NCI-H748 (cell line): ENCODE measurements around the gene LRRC1.

Source experiments
- DNase-seq: peaks from one replicate; lab custom pipeline; 2025; ENCODE audit not compliant: unreplicated experiment; lab: John Stamatoyannopoulos, UW

LRRC1 gene

GRCh38 chr6:53813801-53814200 is 19.0 kb downstream of the LRRC1 start:
- no peak for DNase-seq

DNA sequence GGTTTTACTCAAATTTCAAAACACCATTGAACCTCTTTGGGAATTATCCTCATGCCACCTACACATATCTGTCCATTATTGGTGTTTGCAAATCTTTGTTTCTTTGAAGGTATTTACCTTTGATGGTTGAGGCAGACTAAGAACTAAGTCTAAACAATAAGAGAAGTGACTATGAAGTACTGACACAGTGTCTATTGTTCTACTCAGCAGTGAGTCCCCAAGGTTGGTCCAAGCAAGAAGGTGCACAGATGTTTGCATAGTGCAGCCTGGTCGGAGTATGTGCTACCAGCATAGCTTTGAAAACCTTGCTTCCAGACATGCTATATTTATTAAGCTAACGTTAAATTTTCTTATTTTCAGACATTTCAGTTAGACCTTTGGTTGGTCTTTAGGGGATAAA is 19.5 kb downstream of the LRRC1 start:
- no peak for DNase-seq

GRCh38 chr6:53815381-53816119 is 20.7 kb downstream of the LRRC1 start:
- DNase-seq: no peak

- DNase-seq: no peak
Observed at GRCh38 chr6:53818858-53819609, 24.2 kb downstream of the LRRC1 start.

DNA sequence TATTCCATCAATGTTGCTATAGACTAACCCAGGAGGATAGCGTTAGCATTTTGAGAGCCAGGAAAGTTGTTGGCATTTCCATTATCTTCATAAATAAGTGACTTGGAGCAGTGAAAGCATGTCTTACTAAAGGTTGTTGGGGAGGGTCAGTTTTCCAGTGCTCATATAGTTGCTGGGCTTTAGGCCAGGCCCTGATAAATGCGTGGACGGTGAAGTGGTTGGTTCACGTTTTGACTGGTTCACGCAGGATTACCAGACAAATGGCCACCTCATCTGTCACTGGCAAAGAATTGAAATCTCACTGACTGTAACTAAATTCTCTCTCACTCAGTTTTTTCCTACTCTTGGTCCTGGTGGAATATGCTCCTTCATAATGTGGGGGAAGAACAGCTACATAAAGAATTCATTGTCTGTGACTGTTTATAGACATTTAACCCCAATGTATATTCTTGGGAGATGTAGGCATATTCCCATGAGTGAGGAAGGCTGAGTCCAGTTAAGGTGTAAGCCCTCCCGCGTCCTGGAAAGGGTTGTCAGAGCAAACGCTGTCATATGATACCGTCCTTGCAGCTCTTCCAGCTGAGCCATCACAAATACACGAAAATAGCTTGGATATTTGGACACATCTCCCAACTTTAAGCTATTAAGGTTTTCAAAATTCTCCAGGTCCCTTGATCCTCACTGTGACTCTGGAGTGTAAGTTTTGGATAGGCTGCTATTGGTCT is 27.8 kb downstream of the LRRC1 start:
- DNase-seq: no peak

GRCh38 chr6:53824714-53825113 is 29.9 kb downstream of the LRRC1 start:
- DNase-seq: no peak

DNA sequence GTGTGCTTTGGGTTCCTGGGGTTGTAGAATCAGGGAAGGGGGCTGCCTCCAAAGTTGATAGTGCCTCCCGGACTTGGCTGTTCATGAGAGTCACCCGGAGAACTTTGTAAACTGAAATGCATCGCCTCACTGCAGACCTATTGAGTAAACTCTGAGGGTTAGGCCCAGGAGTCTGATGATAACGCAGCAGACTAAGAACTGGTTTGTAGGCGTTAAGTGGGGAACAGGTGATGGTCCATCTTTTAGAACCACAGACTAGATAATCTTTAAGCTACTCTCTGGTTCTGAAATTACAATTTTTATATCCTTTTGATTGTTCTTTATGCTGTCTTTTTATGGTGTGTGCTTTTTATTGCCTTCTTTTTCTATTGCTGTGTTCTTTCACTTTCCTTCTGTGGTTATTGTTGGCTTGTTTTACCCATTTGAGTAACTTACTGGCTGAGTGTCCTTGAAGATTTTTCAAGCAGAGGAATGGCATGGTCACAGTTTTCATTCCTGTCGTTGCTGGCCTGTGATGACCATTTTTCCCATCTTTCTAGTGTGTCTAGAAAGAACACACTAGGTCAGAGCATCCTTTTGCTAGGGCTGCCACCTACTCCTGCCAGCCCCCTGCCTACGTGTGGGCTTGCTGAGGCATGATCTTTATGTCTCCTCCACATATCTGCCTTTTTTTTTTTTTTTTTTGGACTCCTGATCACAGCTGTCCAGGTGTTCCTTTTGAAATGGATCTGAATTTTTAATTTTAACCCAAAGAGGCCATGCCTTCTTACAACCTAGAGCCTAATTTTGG is 30.9 kb downstream of the LRRC1 start:
- DNase-seq: no peak

- no peak for DNase-seq
Observed at GRCh38 chr6:53827531-53827930, 32.7 kb downstream of the LRRC1 start.

DNA sequence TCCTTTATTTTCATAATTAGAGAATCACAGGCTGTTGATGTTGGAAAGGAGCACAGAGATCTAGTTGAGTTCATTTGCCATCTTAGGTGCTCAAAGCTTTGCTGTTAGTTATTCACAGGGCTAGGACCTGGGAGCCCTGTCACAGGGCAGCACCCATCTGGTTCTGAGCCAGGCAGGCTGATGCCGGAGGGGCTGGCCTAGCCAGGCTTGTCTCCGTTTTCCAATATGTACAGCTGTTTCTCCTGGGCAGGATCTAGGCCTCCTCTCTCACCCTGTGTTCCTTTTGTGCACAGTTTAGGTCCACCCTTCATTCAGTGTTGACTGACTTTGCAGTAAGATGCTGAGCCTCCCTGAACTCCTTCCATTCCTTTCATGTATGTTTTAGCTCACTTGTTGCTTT is 33.4 kb downstream of the LRRC1 start:
- no peak for DNase-seq

DNA sequence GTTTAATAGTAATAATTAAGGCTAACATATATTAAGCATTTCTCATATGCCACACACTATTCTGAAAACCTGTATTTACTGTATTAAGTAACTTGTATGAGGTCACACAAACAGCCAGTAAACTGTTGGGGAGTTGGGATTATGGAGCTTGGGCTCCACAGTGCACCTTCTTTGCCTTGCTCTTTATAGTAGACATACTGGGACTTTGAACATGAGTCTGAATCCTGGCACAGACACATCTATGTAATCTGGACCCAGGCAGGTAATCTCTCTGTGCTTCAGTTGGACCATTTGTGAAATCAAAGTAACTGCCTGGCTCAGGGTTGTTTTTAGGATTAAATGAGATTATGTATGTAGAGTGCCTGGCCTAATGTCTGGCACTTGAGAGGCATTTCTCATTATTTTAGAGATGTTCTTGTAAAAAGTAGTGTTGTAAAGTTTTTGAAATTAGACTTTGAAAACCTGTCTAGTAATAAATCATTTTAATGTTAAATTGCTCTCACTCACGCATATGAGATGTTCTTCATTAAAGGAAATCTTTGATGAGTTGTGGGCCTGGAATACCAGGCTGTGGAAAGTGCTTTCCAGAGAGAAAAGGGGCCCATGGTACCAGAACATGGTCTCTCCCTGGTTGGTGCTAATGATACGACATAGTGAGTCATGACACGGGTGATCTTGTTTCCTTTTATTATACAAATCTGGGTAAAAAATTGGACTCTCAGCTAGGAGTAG is 34.3 kb downstream of the LRRC1 start:
- no peak for DNase-seq

DNA sequence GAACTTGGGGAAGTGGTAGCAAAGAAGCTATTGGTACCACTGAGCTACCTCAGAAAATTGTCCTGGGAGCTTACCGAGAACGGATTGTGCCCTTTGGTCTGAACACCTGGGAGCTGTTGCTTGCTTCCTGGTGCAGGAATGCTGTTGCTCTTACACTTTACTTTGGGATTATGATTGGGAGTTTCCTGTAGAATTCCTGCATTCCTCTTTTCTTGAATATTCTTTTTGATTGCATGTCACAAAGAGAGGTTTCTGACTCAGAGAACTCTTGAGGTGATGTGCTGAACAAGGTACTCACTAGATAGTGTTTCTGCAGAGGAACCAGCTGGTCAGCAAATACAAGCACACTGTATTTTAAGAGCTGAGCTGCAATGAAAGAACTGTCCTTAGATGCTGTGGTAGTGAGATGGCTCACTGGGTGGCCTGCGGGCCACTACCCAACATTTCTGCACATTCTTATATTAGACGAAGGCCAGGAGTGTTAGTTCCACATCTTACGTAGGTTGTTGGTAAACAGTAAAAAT is 35.0 kb downstream of the LRRC1 start:
- no peak for DNase-seq

DNA sequence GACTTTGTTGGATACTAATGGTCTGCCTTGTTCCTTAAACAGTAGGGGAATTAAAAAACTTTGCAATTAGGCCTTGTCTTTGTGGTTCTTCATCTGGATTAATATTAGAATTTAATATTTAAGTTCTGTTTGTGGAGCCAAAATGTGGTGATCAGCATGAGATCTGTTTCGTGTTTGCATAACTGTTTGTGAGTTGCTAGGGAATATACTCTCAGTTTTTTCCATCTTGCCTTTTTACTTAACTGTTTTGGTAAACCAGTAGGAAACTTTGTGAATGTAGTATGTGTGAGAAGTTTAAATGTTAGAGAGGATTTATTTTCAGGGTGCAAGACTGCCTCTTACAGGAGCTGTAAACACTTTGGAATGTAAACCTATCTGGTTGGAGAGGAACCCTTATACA is 35.6 kb downstream of the LRRC1 start:
- no peak for DNase-seq

DNA sequence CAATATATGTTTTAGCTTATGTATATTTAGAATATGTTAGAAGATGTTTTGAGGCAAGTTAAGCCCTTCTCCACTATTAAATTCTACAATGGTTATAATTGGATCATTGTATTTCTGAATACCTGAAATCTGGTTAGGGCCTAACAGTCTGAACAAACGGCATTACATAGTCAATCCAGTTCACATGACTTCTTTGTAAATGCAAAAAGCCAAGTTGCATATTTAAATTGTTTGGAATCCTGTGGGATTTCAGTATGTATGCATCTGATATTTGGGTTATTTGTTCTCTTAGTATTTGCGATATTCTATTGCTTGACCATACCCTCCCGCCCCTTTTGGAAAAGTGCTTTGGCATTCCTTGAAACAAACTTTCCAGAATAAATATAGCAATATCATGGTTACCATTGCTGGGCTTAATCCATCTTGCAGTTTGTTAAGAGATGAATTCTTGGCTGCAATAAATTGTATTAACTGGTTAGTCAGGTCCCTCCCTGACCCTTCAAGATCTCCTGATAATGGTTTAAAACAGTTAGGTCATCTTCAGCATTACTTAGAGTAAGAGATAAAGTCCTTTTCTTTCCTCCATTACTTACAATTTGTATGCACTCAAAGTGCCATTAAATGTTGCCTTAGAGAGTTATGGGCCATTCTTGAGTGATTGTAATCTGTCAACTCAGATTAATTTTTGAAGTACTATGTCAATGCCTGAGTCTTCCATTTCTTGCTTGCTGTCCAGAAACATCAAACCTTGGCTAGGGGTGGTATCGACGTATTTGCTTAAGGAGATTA is 36.5 kb downstream of the LRRC1 start:
- no peak for DNase-seq

DNA sequence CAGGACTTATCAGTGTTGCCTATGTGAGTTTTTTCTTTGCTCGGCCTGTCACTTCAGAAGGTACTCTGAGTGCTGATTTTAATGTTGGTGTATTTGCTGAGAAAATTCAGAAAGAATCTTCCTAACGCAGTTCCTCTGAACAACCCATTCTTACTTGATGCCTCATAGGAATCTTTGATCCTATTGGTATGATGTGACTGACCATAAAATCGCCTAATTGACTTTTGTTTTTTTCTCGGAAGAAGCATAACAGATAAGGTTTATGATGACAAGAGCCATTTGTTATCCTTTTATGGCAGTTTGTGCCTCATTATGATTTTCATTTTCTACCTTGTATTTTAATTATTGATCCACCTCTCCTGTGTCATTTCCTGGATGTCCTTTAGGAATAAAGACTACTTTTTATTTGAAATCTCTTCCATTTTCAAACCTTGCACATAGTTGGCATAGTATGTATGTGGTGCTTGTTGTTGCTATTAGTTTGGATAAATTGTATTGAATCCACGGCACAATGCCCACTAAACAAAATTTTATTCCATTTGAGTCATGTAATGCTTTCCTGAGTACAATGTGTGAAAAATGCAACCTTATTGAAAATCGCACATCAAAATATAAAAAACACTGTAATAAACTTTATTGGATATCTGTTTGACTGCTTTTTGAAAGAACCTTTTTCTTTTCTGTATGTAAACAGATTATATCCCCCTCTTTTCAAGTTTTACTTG is 37.3 kb downstream of the LRRC1 start:
- no peak for DNase-seq

- DNase-seq: no peak
Observed at GRCh38 chr6:53833155-53833554, 38.4 kb downstream of the LRRC1 start.

DNA sequence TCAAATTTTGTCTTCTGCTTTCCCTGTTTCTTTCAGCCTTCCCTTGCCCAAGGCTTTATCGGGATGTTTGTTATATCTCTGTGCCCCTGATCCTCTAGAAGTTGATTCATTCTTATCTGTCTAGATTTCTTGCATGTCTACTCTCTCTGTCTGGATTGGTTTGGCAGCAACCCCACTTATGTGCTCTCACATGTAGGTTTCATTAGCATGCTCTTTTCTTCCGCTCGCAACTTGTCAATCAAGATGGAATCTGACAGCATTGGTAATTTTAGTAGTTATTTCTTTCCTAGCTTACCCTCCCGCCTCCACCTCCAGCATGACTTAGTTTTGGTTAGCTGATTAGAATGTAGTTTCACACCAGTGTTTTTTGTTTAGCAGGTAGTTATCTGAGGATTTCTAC is 39.3 kb downstream of the LRRC1 start:
- DNase-seq: no peak

- DNase-seq: peak; percentile 71
Observed at GRCh38 chr6:53837865-53838769, 43.3 kb downstream of the LRRC1 start.

DNA sequence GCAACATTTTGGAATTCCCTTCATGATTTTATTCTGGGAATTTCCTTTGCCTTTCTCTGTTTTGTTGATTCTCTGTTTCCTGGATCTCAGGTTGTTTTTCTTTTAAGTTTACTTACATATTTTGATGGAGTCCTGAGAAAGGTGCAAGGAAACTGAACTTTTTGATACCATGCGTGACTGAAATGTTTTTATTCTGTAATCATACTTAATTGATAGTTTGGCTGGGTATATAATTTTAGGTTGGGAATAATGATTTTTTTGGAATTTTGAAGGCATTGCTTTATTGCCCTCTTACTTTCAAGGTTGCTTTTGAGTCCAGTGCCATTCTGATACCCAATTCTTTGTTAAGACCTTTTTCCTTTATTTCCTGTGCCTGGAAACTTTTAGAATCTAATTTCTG is 45.2 kb downstream of the LRRC1 start:
- DNase-seq: no peak
